Neural progenitor cell (in vitro differentiated cells): ENCODE data around the gene GRM8.

ENCODE experiments used
- EZH2 ChIP-seq: fragments of 200-600 bp; sonication (generic); IDR thresholded peaks from 2 replicates; pipeline ENCODE4 v1.6.1; 2017; ENCODE audit warnings: antibody characterized with exemption, mild to moderate bottlenecking, moderate library complexity
- TF ChIP-seq, protein P1 (sequence below): fragments of 200-600 bp; sonication (generic); IDR thresholded peaks from 2 replicates; pipeline ENCODE4 v1.5.1; 2017; ENCODE audit warnings: antibody characterized with exemption, mild to moderate bottlenecking

DNA sequence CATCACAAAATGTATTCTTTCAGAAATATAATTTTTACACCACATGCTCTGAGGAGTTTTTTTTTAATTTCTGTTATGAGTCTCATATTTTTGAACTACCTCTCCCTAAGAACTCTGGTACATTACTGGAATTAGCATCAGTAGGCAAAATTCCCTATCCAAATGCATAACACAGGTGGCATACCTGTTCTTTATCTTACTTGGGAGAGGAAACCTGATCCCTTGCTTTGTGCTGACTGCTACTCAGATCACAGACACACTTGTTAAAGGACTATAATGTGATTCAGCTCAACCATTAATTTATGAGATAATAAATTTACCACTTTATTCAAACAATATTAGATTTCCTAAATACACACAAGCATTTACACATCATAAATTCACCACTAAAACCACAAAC, 617.2 kb downstream of the GRM8 start:
- TF ChIP-seq, protein P1, sequence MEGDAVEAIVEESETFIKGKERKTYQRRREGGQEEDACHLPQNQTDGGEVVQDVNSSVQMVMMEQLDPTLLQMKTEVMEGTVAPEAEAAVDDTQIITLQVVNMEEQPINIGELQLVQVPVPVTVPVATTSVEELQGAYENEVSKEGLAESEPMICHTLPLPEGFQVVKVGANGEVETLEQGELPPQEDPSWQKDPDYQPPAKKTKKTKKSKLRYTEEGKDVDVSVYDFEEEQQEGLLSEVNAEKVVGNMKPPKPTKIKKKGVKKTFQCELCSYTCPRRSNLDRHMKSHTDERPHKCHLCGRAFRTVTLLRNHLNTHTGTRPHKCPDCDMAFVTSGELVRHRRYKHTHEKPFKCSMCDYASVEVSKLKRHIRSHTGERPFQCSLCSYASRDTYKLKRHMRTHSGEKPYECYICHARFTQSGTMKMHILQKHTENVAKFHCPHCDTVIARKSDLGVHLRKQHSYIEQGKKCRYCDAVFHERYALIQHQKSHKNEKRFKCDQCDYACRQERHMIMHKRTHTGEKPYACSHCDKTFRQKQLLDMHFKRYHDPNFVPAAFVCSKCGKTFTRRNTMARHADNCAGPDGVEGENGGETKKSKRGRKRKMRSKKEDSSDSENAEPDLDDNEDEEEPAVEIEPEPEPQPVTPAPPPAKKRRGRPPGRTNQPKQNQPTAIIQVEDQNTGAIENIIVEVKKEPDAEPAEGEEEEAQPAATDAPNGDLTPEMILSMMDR, result no peak
- TF ChIP-seq EZH2, result no peak
